AG04449 (cell line): Measurements from ENCODE around the gene MT4.
A peak's percentile ranks its signal among the peaks of the same experiment; 100 is the strongest.

Experiments
- CTCF ChIA-PET: fragments of 350-600 bp; formaldehyde crosslinking; extraction: SDS; loops from one replicate; lab custom pipeline; 2021; ENCODE audit warnings: antibody characterized with exemption; lab: Yijun Ruan, JAX
- POLR2A ChIA-PET: fragments of 400-600, 350-600 bp; formaldehyde crosslinking; extraction: SDS; loops from one replicate; lab custom pipeline; 2020; ENCODE audit warnings: antibody characterized with exemption, inconsistent platforms; lab: Yijun Ruan, JAX
- DNase-seq: peaks from one replicate; pipeline ENCODE4 v3.0.0-alpha.2; 2010; ENCODE audit warnings: low read depth, low spot score
- H3K4me3 ChIP-seq: 2 replicates; pipeline ENCODE4 v1.5.1; 2011; ENCODE audit warnings: low read depth, mild to moderate bottlenecking, control low read depth, low read length
- CTCF ChIP-seq: IDR thresholded peaks from one replicate; pipeline ENCODE4 v1.5.1; 2011; ENCODE audit warnings: mild to moderate bottlenecking, moderate library complexity, low read length, control low read depth, inconsistent platforms; ENCODE audit not compliant: insufficient read depth; ENCODE audit errors: missing control alignments

Gene MT4

GRCh38 chr16:56551796-56552738 is 12.8 kb upstream of the MT4 start:
- POLR2A ChIA-PET = no interaction called here
- CTCF ChIA-PET = interaction anchor here (0.9 to 1.1 kb wide), 2 partner anchors 26 to 150 kb away, joined by 3 to 4 read pairs; no protein-coding TSS in a partner anchor
- H3K4me3 ChIP-seq = no peak overlapping the region
- no peak for DNase-seq
- TF ChIP-seq CTCF = no peak

- no peak overlapping the region for H3K4me3 ChIP-seq
- CTCF ChIA-PET = interaction anchor here (1.0 kb wide), 1 partner anchor 23 kb away, joined by 3 read pairs; no protein-coding TSS in a partner anchor
- POLR2A ChIA-PET = no interaction called here
- TF ChIP-seq CTCF = no peak
- DNase-seq = no peak
Measured at GRCh38 chr16:56554441-56554840, 10.4 kb upstream of the MT4 start.

GRCh38 chr16:56558024-56558747 is 6.7 kb upstream of the MT4 start:
- ChIA-PET CTCF (interaction anchor here (1.2 kb wide), 1 partner anchor 11 kb away, joined by 3 read pairs; no protein-coding TSS in a partner anchor), POLR2A (no interaction called here)
- H3K4me3 ChIP-seq = no peak overlapping the region
- peak; percentile 29 for DNase-seq
- no peak for TF ChIP-seq CTCF

GRCh38 chr16:56559109-56559508 is 5.8 kb upstream of the MT4 start:
- H3K4me3 ChIP-seq = no peak overlapping the region
- no peak for TF ChIP-seq CTCF
- ChIA-PET CTCF (no interaction called here), POLR2A (no interaction called here)
- no peak for DNase-seq

- ChIA-PET CTCF (interaction anchor here (7.0 kb wide), 1 partner anchor 16 kb away, joined by 31 read pairs; no protein-coding TSS in a partner anchor), POLR2A (no interaction called here)
- no peak for DNase-seq
- no peak for TF ChIP-seq CTCF
- no peak overlapping the region for H3K4me3 ChIP-seq
Measured at GRCh38 chr16:56560447-56560846, 4.4 kb upstream of the MT4 start.

- ChIA-PET CTCF (interaction anchor here (7.0 kb wide), 1 partner anchor 15 kb away, joined by 31 read pairs; no protein-coding TSS in a partner anchor), POLR2A (no interaction called here)
- TF ChIP-seq CTCF = no peak
Measured at GRCh38 chr16:56561126-56561525, 3.7 kb upstream of the MT4 start.

More at GRCh38 chr16:56561126-56561525, 3.7 kb upstream of the MT4 start:
- H3K4me3 ChIP-seq = no peak overlapping the region
- DNase-seq = no peak
